ENCODE data around the gene ALAS1.

- no peak for TF ChIP-seq CTCF (IDR thresholded peaks at IDR 0.05)
- no peak for TF ChIP-seq POLR2AphosphoS5 (IDR thresholded peaks at IDR 0.05)
- no peak for TF ChIP-seq POLR2A (IDR thresholded peaks at IDR 0.05)
These were observed 22.4 kb upstream of the ALAS1 start for GRCh38 chr3:52175416-52176179.
